Panc1 (cell line): ENCODE results near the gene STK26. TPM values are rescaled to one million over a fixed set of nuclear protein-coding genes. Genes with fewer than 3 reads are reported as not detected.

Experiments
- ATAC-seq: fragments of 200-7000 bp; cut with Tn5 transposase; 2 replicates; pipeline ENCODE4 v1.9.1; 2020; ENCODE audit warnings: mild to moderate bottlenecking, moderate library complexity
- BruUV-seq: library from RNA; stranded (reverse); fragments of 400-500 nt; replicated peaks from 2 replicates; lab custom pipeline; 2021; lab: Mats Ljungman, UMichigan
- CTCF ChIA-PET: fragments of 300-600 bp; sonication (Branson Sonifier 250); formaldehyde crosslinking; loops from one replicate; lab custom pipeline; 2022; ENCODE audit warnings: antibody characterized with exemption; lab: Charles Lee
- POLR2A ChIA-PET: fragments of 300-600 bp; sonication (Branson Sonifier 250); formaldehyde crosslinking; loops from one replicate; lab custom pipeline; 2022; ENCODE audit warnings: antibody characterized with exemption; lab: Charles Lee
- DNase-seq: peaks from one replicate; pipeline ENCODE4 v3.0.0-alpha.2; 2010; ENCODE audit warnings: low read depth, low spot score
- H3K27ac ChIP-seq: 2 replicates; pipeline ENCODE4 v1.5.1; 2011; ENCODE audit warnings: mild to moderate bottlenecking, low read length, inconsistent platforms
- H3K27me3 ChIP-seq: fragments of 200-500 bp; sonication (Bioruptor generic); 2 replicates; pipeline ENCODE4 v1.6.0; 2014; ENCODE audit warnings: low read length, inconsistent platforms; ENCODE audit not compliant: control insufficient read depth, insufficient read depth
- H3K36me3 ChIP-seq: fragments of 200-500 bp; sonication (Bioruptor generic); 2 replicates; pipeline ENCODE4 v1.5.1; 2014; ENCODE audit warnings: inconsistent platforms, mild to moderate bottlenecking, low read length, moderate library complexity; ENCODE audit not compliant: control insufficient read depth, insufficient read depth
- H3K4me1 ChIP-seq: 2 replicates; pipeline ENCODE4 v1.5.1; 2011; ENCODE audit warnings: inconsistent platforms, mild to moderate bottlenecking, low read length, moderate library complexity; ENCODE audit not compliant: control insufficient read depth, insufficient read depth
- H3K4me3 ChIP-seq, 2 experiments: 2 replicates each; pipeline ENCODE4 v1.5.1; 2011 to 2012; ENCODE audit warnings: low read depth in 2 of 2, low read length in 2 of 2, mild to moderate bottlenecking in 2 of 2, inconsistent platforms in 1 of 2, moderate library complexity in 1 of 2
- H3K9me3 ChIP-seq: fragments of 200-500 bp; sonication (Bioruptor generic); 2 replicates; pipeline ENCODE4 v1.5.1; 2014; ENCODE audit warnings: low read depth, mild to moderate bottlenecking, inconsistent platforms, low read length, moderate library complexity; ENCODE audit not compliant: control insufficient read depth, insufficient read depth
- CTCF ChIP-seq: fragments of 450-650 bp; IDR thresholded peaks from 2 replicates; pipeline ENCODE4 v1.5.1; 2017; ENCODE audit warnings: mild to moderate bottlenecking
- POLR2AphosphoS5 ChIP-seq: IDR thresholded peaks from 2 replicates; pipeline ENCODE4 v1.6.1; 2012; ENCODE audit warnings: mild to moderate bottlenecking, low read depth, low read length, moderate library complexity
- REST ChIP-seq, 2 experiments: IDR thresholded peaks; 2 replicates each; pipeline ENCODE4 v1.6.1; 2011 to 2012; ENCODE audit warnings: low read depth in 2 of 2, control low read depth in 1 of 2, low read length in 1 of 2, mild to moderate bottlenecking in 1 of 2, moderate library complexity in 1 of 2; ENCODE audit not compliant: insufficient read depth in 1 of 2
- SIN3A ChIP-seq: IDR thresholded peaks from 2 replicates; pipeline ENCODE4 v1.6.1; 2012; ENCODE audit warnings: low read depth, mild to moderate bottlenecking, low read length, moderate library complexity, borderline replicate concordance; ENCODE audit not compliant: insufficient read depth
- TCF7L2 ChIP-seq: IDR thresholded peaks from 2 replicates; pipeline ENCODE4 v1.6.1; 2011; ENCODE audit warnings: mild to moderate bottlenecking, low read depth, low read length, inconsistent platforms
- in situ Hi-C: cut with HindIII; loops from 2 replicates; pipeline ENCODE4 v1.10.0; 2016; ENCODE audit warnings: low sequenced_read_pairs, low pct_unique_long_range_greater_than_20kb
- intact Hi-C: fragments of 100-400 bp; cut with micrococcal nuclease; formaldehyde crosslinking; loops from one replicate; pipeline ENCODE4 v1.10.0; 2022; ENCODE audit not compliant: unreplicated experiment
- total RNA-seq: library from RNA; stranded (reverse); gene quantifications from one replicate; pipeline ENCODE4 v1.2.1, GENCODE V29; 2021; ENCODE audit not compliant: unreplicated experiment

Gene STK26
- total RNA-seq, 1 experiment from 2014 or later: 44.2 TPM

GRCh38 chrX:132063334-132063733, 40.2 kb downstream of the STK26 start:
- Histone ChIP-seq H3K9me3 (no peaks in the 10 kb centered on the region), H3K27ac (no peak overlapping the region), H3K4me3 (no peak overlapping the region), H3K36me3 (0 out of 2 replicates have a peak, but pooled peaks cover 3% of the 10 kb centered on the region), H3K4me1 (no peaks in the 10 kb centered on the region), H3K27me3 (no peaks in the 10 kb centered on the region)
- POLR2A ChIA-PET: no interaction called here
- ATAC-seq (no peak), DNase-seq (no peak)
- BruUV-seq: no TSS peak
- intact Hi-C loops: no loop called here
- in situ Hi-C loops: no loop called here
- CTCF ChIA-PET: no interaction called here
- TF ChIP-seq TCF7L2 (no peak), CTCF (no peak)

- BruUV-seq: no TSS peak
- in situ Hi-C loops (no loop called here), intact Hi-C loops (no loop called here)
- ChIA-PET POLR2A (no interaction called here), CTCF (no interaction called here)
- no peaks in the 10 kb centered on the region for H3K4me1 ChIP-seq
- H3K27me3 ChIP-seq: no peaks in the 10 kb centered on the region
- H3K36me3 ChIP-seq: 0 out of 2 replicates have a peak, but pooled peaks cover 3% of the 10 kb centered on the region
- H3K4me3 ChIP-seq: no peak overlapping the region
- DNase-seq (no peak), ATAC-seq (no peak)
- TF ChIP-seq REST (IDR thresholded peaks at IDR 0.05; ENCODE audit: insufficient read depth in 1 of 2, low read depth in 2 of 2, low read length in 1 of 2): no peak
- TF ChIP-seq SIN3A: no peak
- no peak for TF ChIP-seq TCF7L2
- TF ChIP-seq POLR2AphosphoS5: no peak
- TF ChIP-seq CTCF: no peak
- no peak overlapping the region for H3K27ac ChIP-seq
- H3K9me3 ChIP-seq: no peaks in the 10 kb centered on the region
Observed at GRCh38 chrX:132063862-132064261, 40.8 kb downstream of the STK26 start.
